ENCODE data around the gene PRRT2. TPM values are rescaled to one million over a fixed set of nuclear protein-coding genes. Genes with fewer than 3 reads are reported as not detected.

The PRRT2 gene
- total RNA-seq, 4 donors from 2014 or later = 3.6 to 11.2 (median 6.7) TPM

- H3K4me1 ChIP-seq = peaks cover 52 to 63% (median 61%) of the 10 kb centered on the region in 4 donors
- intact Hi-C loops (cut with DNase I) = no loop called here
- WGBS = no CpG with 5 or more reads among the region's 99 CpGs
These were observed 5.2 kb upstream of the PRRT2 start for GRCh38 chr16:29806641-29807425.

GRCh38 chr16:29807426-29808218 lies 4.4 kb upstream of the PRRT2 start:
- TF ChIP-seq EP300 (IDR thresholded peaks at IDR 0.05) = no peak
- TF ChIP-seq CTCF (IDR thresholded peaks at IDR 0.05) = peak; percentile 29 to 58 (median 56)
- no peak for TF ChIP-seq POLR2A (IDR thresholded peaks at IDR 0.05; ENCODE audit: low read depth)
- peak in 1 of 2 donors; percentile 84 for TF ChIP-seq POLR2AphosphoS5 (IDR thresholded peaks at IDR 0.05)
- H3K36me3 ChIP-seq = peaks cover 0 to 26% (median 22%) of the 10 kb centered on the region in 4 donors
- peaks cover 0 to 2% (median 0%) of the 10 kb centered on the region in 4 donors for H3K27me3 ChIP-seq
- intact Hi-C loops (cut with DNase I) = no loop called here
- H3K9me3 ChIP-seq = no peaks in the 10 kb centered on the region
- peak overlapping the region; percentile 61 to 96 (median 64) for H3K4me3 ChIP-seq
- 0% methylated on average over 3 of the region's 69 CpGs for WGBS
- peak; percentile 96 for DNase-seq (ENCODE audit: extremely low spot score)
- peak overlapping the region; percentile 95 to 96 (median 96) for H3K27ac ChIP-seq (replicated peaks in 1 of 4)
- H3K4me1 ChIP-seq = peaks cover 60 to 71% (median 69%) of the 10 kb centered on the region in 4 donors

More at GRCh38 chr16:29806641-29807425, 5.2 kb upstream of the PRRT2 start:
- H3K27me3 ChIP-seq = peaks cover 0 to 2% (median 0%) of the 10 kb centered on the region in 4 donors
- peaks cover 0 to 26% (median 22%) of the 10 kb centered on the region in 4 donors for H3K36me3 ChIP-seq
- H3K4me3 ChIP-seq = peak overlapping the region; percentile 61 to 96 (median 64)
- H3K27ac ChIP-seq (replicated peaks in 1 of 4) = peak overlapping the region; percentile 95 to 96 (median 96)
- DNase-seq (ENCODE audit: extremely low spot score) = no peak
- H3K9me3 ChIP-seq = no peaks in the 10 kb centered on the region
- TF ChIP-seq POLR2A (IDR thresholded peaks at IDR 0.05; ENCODE audit: low read depth) (no peak), EP300 (IDR thresholded peaks at IDR 0.05) (no peak), CTCF (IDR thresholded peaks at IDR 0.05) (no peak), POLR2AphosphoS5 (IDR thresholded peaks at IDR 0.05) (no peak)

- H3K4me3 ChIP-seq = peak overlapping the region; percentile 61 to 96 (median 64)
- intact Hi-C loops (cut with DNase I) = no loop called here
- peaks cover 66 to 79% (median 76%) of the 10 kb centered on the region in 4 donors for H3K4me1 ChIP-seq
- TF ChIP-seq CTCF (IDR thresholded peaks at IDR 0.05) (no peak), POLR2A (IDR thresholded peaks at IDR 0.05; ENCODE audit: low read depth) (no peak), EP300 (IDR thresholded peaks at IDR 0.05) (no peak), POLR2AphosphoS5 (IDR thresholded peaks at IDR 0.05) (no peak)
- H3K27me3 ChIP-seq = peaks cover 0 to 2% (median 0%) of the 10 kb centered on the region in 4 donors
- peak overlapping the region; percentile 95 to 96 (median 96) for H3K27ac ChIP-seq (replicated peaks in 1 of 4)
- WGBS = 35% methylated on average over 24 of the region's 25 CpGs
- no peak for DNase-seq (ENCODE audit: extremely low spot score)
- peaks cover 0 to 26% (median 22%) of the 10 kb centered on the region in 4 donors for H3K36me3 ChIP-seq
- H3K9me3 ChIP-seq = no peaks in the 10 kb centered on the region
These were observed 3.6 kb upstream of the PRRT2 start for GRCh38 chr16:29808219-29808900.

- no peaks in the 10 kb centered on the region for H3K9me3 ChIP-seq
- peak overlapping the region; percentile 95 to 96 (median 96) for H3K27ac ChIP-seq (replicated peaks in 1 of 4)
- WGBS = 52% methylated on average over 6 of the region's 31 CpGs
- TF ChIP-seq POLR2AphosphoS5 (IDR thresholded peaks at IDR 0.05) (no peak), CTCF (IDR thresholded peaks at IDR 0.05) (no peak), POLR2A (IDR thresholded peaks at IDR 0.05; ENCODE audit: low read depth) (no peak), EP300 (IDR thresholded peaks at IDR 0.05) (no peak)
- peak overlapping the region in 2 of 4 donors; percentile 63 to 66 for H3K4me3 ChIP-seq
- intact Hi-C loops (cut with DNase I) = no loop called here
- H3K4me1 ChIP-seq = peaks cover 70 to 80% (median 78%) of the 10 kb centered on the region in 4 donors
- H3K36me3 ChIP-seq = peaks cover 0 to 26% (median 22%) of the 10 kb centered on the region in 4 donors
- peaks cover 0 to 2% (median 0%) of the 10 kb centered on the region in 4 donors for H3K27me3 ChIP-seq
- no peak for DNase-seq (ENCODE audit: extremely low spot score)
These were observed 2.8 kb upstream of the PRRT2 start for GRCh38 chr16:29809031-29809747.
